ENCODE results near the gene CREB3.

DNA sequence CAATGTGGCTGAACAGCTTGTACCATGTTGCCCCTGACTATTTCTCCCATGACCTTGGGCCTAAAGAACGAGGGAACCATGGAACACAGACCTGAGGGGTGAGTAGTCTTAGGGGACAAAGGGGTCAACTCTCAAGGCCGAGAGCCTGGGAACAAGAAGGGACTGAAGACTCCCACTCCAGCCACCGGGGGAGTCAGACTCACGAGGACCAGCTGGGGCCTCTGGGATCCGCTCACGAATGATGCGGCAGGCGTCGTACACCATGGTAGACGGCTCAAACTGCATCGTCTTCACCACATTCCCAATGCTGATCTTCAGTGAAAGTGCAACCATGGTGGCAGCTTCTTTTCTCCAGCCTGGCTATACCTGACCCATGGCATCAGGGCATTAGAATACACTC lies 7.1 kb upstream of the CREB3 start:
- TF ChIP-seq POLR2A (IDR thresholded peaks at IDR 0.05; ENCODE audit: low read depth, low read length) = no peak
- TF ChIP-seq, protein P1, sequence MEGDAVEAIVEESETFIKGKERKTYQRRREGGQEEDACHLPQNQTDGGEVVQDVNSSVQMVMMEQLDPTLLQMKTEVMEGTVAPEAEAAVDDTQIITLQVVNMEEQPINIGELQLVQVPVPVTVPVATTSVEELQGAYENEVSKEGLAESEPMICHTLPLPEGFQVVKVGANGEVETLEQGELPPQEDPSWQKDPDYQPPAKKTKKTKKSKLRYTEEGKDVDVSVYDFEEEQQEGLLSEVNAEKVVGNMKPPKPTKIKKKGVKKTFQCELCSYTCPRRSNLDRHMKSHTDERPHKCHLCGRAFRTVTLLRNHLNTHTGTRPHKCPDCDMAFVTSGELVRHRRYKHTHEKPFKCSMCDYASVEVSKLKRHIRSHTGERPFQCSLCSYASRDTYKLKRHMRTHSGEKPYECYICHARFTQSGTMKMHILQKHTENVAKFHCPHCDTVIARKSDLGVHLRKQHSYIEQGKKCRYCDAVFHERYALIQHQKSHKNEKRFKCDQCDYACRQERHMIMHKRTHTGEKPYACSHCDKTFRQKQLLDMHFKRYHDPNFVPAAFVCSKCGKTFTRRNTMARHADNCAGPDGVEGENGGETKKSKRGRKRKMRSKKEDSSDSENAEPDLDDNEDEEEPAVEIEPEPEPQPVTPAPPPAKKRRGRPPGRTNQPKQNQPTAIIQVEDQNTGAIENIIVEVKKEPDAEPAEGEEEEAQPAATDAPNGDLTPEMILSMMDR (conservative IDR thresholded peaks at IDR 0.05; ENCODE audit: low read depth, low read length) = no peak
- no peak for TF ChIP-seq SMC3 (IDR thresholded peaks at IDR 0.05; ENCODE audit: low read depth, low read length)
- TF ChIP-seq FOS (IDR thresholded peaks at IDR 0.05; ENCODE audit: low read depth, low read length) = no peak
- TF ChIP-seq CEBPB (IDR thresholded peaks at IDR 0.05; ENCODE audit: low read depth, low read length) = no peak
- no peak for TF ChIP-seq NFE2L2 (IDR thresholded peaks at IDR 0.05; ENCODE audit: low read depth, low read length)
- TF ChIP-seq, protein P2, sequence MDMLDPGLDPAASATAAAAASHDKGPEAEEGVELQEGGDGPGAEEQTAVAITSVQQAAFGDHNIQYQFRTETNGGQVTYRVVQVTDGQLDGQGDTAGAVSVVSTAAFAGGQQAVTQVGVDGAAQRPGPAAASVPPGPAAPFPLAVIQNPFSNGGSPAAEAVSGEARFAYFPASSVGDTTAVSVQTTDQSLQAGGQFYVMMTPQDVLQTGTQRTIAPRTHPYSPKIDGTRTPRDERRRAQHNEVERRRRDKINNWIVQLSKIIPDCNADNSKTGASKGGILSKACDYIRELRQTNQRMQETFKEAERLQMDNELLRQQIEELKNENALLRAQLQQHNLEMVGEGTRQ (IDR thresholded peaks at IDR 0.05; ENCODE audit: low read depth, low read length) = no peak
- TF ChIP-seq MXI1 (IDR thresholded peaks at IDR 0.05; ENCODE audit: borderline replicate concordance, low read depth, low read length) = no peak
- TF ChIP-seq MAZ (IDR thresholded peaks at IDR 0.05; ENCODE audit: borderline replicate concordance, low read depth, low read length) = no peak
- no peak for TF ChIP-seq RAD21 (IDR thresholded peaks at IDR 0.05; ENCODE audit: low read length)
- TF ChIP-seq MAFK (IDR thresholded peaks at IDR 0.05; ENCODE audit: low read depth, low read length) = no peak

Measured in IMR-90 (cell line).